Thoracic aorta (tissue), 2 donors: ENCODE results near the gene RPH3AL. TPM values are rescaled to one million over a fixed set of nuclear protein-coding genes. Genes with fewer than 3 reads are reported as not detected.

Experiments
- ATAC-seq: fragments of 150-250 bp; one replicate; pipeline ENCODE4 v1.8.0; 2017; ENCODE audit warnings: low read depth; ENCODE audit not compliant: insufficient number of reproducible peaks, low FRiP score
- DNase-seq: peaks from one replicate; pipeline ENCODE4 v3.0.0-alpha.2; 2020; ENCODE audit warnings: low spot score
- H3K27ac ChIP-seq, 2 donors: fragments of 200-600 bp; sonication (generic); 1 replicate in 1 of 2; 2 replicates in 1 of 2; pipeline ENCODE4 v1.5.1; 2016; ENCODE audit warnings: mild to moderate bottlenecking in 2 of 2, moderate library complexity in 2 of 2
- H3K27me3 ChIP-seq: fragments of 200-600 bp; sonication (generic); replicated peaks from 2 replicates; pipeline ENCODE4 v1.6.0; 2016; ENCODE audit warnings: mild to moderate bottlenecking; ENCODE audit not compliant: insufficient read depth
- H3K36me3 ChIP-seq: fragments of 200-600 bp; sonication (generic); one replicate; pipeline ENCODE4 v1.5.1; 2016
- H3K4me1 ChIP-seq, 2 donors: fragments of 200-600 bp; sonication (generic); 1 replicate in 1 of 2; 2 replicates in 1 of 2; pipeline versions ENCODE4 v1.5.1 to v1.6.0; 2016; ENCODE audit warnings: low read depth in 2 of 2, mild to moderate bottlenecking in 1 of 2; ENCODE audit not compliant: control insufficient read depth in 1 of 2
- H3K4me3 ChIP-seq: fragments of 200-600 bp; sonication (generic); 2 replicates; pipeline ENCODE4 v1.5.1; 2016; ENCODE audit warnings: mild to moderate bottlenecking
- H3K9me3 ChIP-seq: fragments of 200-600 bp; sonication (generic); 2 replicates; pipeline ENCODE4 v1.5.1; 2016
- total RNA-seq, 2 donors: library from RNA; depleted of rRNA; stranded (reverse); fragments of >200 nt; gene quantifications; one replicate each; pipeline versions ENCODE4 v1.1.0 to v1.2.3, GENCODE V29; 2016
- TF ChIP-seq, protein P1 (sequence below): fragments of 200-600 bp; sonication (generic); IDR thresholded peaks from one replicate; pipeline ENCODE4 v1.5.1; 2019; ENCODE audit warnings: antibody characterized with exemption

RPH3AL gene
- total RNA-seq, 2 donors from 2014 or later: 6.5 to 33.1 TPM

GRCh38 chr17:258045-258734 is 94.4 kb downstream of the RPH3AL start:
- no peak overlapping the region for H3K27ac ChIP-seq
- no peak overlapping the region for H3K4me3 ChIP-seq
- no peak for ATAC-seq
- H3K4me1 ChIP-seq: no peaks in the 10 kb centered on the region
- no peaks in the 10 kb centered on the region for H3K9me3 ChIP-seq
- H3K36me3 ChIP-seq: no peaks in the 10 kb centered on the region
- TF ChIP-seq, protein P1, sequence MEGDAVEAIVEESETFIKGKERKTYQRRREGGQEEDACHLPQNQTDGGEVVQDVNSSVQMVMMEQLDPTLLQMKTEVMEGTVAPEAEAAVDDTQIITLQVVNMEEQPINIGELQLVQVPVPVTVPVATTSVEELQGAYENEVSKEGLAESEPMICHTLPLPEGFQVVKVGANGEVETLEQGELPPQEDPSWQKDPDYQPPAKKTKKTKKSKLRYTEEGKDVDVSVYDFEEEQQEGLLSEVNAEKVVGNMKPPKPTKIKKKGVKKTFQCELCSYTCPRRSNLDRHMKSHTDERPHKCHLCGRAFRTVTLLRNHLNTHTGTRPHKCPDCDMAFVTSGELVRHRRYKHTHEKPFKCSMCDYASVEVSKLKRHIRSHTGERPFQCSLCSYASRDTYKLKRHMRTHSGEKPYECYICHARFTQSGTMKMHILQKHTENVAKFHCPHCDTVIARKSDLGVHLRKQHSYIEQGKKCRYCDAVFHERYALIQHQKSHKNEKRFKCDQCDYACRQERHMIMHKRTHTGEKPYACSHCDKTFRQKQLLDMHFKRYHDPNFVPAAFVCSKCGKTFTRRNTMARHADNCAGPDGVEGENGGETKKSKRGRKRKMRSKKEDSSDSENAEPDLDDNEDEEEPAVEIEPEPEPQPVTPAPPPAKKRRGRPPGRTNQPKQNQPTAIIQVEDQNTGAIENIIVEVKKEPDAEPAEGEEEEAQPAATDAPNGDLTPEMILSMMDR: no peak
- H3K27me3 ChIP-seq: no peaks in the 10 kb centered on the region
- no peak for DNase-seq

DNA sequence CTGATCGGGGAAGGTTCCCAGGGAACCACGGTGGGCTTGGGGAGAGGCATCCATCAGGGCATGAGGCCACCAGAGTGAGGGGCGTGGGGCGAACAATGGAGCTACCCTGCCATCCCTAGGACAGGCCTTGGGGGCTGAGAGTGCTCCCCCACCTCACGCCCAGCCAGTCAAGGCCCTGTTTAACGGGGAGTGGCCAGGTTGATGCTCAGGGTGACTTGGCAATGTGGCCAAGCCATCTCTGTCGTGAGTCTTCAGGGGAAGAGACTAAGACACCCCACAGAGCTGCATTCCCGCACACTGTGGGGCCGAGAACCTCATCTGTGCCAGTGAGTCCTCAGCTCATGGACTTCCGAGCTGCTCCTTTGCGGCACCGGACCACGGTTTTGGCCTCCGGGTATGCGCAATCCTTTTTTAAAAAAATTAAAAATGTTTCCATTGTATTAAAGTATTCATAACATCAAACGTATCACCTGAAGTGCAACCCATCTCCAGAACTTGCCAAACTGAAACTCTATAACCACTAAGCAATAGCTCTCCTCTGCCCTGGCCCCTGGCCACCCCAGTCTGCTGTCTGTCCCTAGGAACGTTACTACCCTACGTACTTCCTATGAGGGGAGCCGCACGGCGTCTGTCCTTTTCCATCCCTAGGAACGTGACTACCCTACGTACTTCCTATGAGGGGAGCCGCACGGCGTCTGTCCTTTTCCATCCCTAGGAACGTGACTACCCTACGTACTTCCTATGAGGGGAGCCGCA is 99.3 kb downstream of the RPH3AL start:
- H3K27me3 ChIP-seq: no peaks in the 10 kb centered on the region
- H3K9me3 ChIP-seq: no peaks in the 10 kb centered on the region
- H3K4me1 ChIP-seq: no peaks in the 10 kb centered on the region
- no peak overlapping the region for H3K27ac ChIP-seq
- no peaks in the 10 kb centered on the region for H3K36me3 ChIP-seq
- TF ChIP-seq, protein P1: no peak
- ATAC-seq (no peak), DNase-seq (no peak)
- H3K4me3 ChIP-seq: no peak overlapping the region

- DNase-seq: no peak
- no peaks in the 10 kb centered on the region for H3K4me1 ChIP-seq
- no peak overlapping the region for H3K4me3 ChIP-seq
- no peak for ATAC-seq
- TF ChIP-seq, protein P1: no peak
- no peaks in the 10 kb centered on the region for H3K9me3 ChIP-seq
- H3K36me3 ChIP-seq: no peaks in the 10 kb centered on the region
- no peak overlapping the region for H3K27ac ChIP-seq
- H3K27me3 ChIP-seq: no peaks in the 10 kb centered on the region
Observed at GRCh38 chr17:252456-252855, 100.2 kb downstream of the RPH3AL start.

DNA sequence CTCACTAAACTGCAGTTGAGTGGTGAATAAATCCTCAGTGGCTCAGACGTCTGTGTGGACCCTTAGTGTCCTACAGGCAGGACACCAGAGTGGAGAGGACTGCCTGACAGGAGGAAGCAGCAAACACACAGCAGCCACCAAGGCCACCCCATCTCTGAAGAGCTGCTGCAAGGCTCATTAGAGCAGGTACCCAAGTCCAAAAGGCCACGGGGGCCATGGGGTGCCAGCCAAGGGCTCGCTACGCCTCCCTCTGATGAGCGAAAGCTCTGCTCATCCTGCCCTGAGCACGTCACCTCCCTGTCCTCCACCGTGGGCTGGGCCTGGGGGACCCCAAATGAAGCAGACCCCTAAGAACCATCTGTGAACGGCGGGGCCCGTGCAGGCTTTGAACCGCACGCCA is 101.1 kb downstream of the RPH3AL start:
- Histone ChIP-seq H3K27ac (no peak overlapping the region), H3K4me1 (no peaks in the 10 kb centered on the region), H3K27me3 (no peaks in the 10 kb centered on the region), H3K36me3 (no peaks in the 10 kb centered on the region), H3K4me3 (no peak overlapping the region), H3K9me3 (no peaks in the 10 kb centered on the region)
- TF ChIP-seq, protein P1: no peak
- no peak for ATAC-seq
- no peak for DNase-seq

GRCh38 chr17:250487-251300 is 101.9 kb downstream of the RPH3AL start:
- no peak for ATAC-seq
- Histone ChIP-seq H3K27ac (no peak overlapping the region), H3K9me3 (no peaks in the 10 kb centered on the region), H3K36me3 (no peaks in the 10 kb centered on the region), H3K27me3 (no peaks in the 10 kb centered on the region), H3K4me1 (no peaks in the 10 kb centered on the region), H3K4me3 (no peak overlapping the region)
- TF ChIP-seq, protein P1: no peak
- no peak for DNase-seq
